ENCODE measurements around the gene METTL15. TPM values are rescaled to one million over a fixed set of nuclear protein-coding genes. Genes with fewer than 3 reads are reported as not detected.

Gene METTL15
- total RNA-seq, result 10 to 100 TPM in 1 of 2 donors, 1 to 10 TPM in 1; 8.8 to 16.8 TPM

GRCh38 chr11:28107750-28108618, at the start of gene METTL15, which contains the start of gene KIF18A:
TSS of gene METTL15 (plus strand) at chr11:28108388. CDS start at chr11:28113335, 4,947 bp downstream.
TSS of gene KIF18A (minus strand) at chr11:28108156. CDS start at chr11:28097947, 10,209 bp downstream.
- peak; percentile 99 for DNase-seq (ENCODE audit: low spot score)
- no peaks in the 10 kb centered on the region for H3K27me3 ChIP-seq (replicated peaks; ENCODE audit: insufficient read depth)
- WGBS, result under 1% methylated on average over 38 of the region's 38 CpGs
- peak within 1 kb of the TSS; percentile 45 to 49 for H3K4me3 ChIP-seq
- TF ChIP-seq POLR2AphosphoS5 (IDR thresholded peaks at IDR 0.05) (peak; percentile 98), POLR2A (IDR thresholded peaks at IDR 0.05) (peak; percentile 56)
- TF ChIP-seq, protein P1, sequence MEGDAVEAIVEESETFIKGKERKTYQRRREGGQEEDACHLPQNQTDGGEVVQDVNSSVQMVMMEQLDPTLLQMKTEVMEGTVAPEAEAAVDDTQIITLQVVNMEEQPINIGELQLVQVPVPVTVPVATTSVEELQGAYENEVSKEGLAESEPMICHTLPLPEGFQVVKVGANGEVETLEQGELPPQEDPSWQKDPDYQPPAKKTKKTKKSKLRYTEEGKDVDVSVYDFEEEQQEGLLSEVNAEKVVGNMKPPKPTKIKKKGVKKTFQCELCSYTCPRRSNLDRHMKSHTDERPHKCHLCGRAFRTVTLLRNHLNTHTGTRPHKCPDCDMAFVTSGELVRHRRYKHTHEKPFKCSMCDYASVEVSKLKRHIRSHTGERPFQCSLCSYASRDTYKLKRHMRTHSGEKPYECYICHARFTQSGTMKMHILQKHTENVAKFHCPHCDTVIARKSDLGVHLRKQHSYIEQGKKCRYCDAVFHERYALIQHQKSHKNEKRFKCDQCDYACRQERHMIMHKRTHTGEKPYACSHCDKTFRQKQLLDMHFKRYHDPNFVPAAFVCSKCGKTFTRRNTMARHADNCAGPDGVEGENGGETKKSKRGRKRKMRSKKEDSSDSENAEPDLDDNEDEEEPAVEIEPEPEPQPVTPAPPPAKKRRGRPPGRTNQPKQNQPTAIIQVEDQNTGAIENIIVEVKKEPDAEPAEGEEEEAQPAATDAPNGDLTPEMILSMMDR (IDR thresholded peaks at IDR 0.05), result peak in 1 of 4 experiments; percentile 8
- H3K4me1 ChIP-seq (replicated peaks), result peaks cover 4% of the 10 kb centered on the region
- H3K27ac ChIP-seq, result peak within 1 kb of the TSS; percentile 81
- intact Hi-C loops (cut with DNase I), result no loop called here
- no peaks in the 10 kb centered on the region for H3K36me3 ChIP-seq
- no peaks in the 10 kb centered on the region for H3K9me3 ChIP-seq

- TF ChIP-seq POLR2A (IDR thresholded peaks at IDR 0.05), result no peak
- TF ChIP-seq, protein P1 (IDR thresholded peaks at IDR 0.05), result no peak
- TF ChIP-seq POLR2AphosphoS5 (IDR thresholded peaks at IDR 0.05), result no peak
- 98% methylated on average over 1 of the region's 1 CpG for WGBS
- no peaks in the 10 kb centered on the region for H3K9me3 ChIP-seq
- H3K36me3 ChIP-seq, result no peaks in the 10 kb centered on the region
- DNase-seq (ENCODE audit: low spot score), result no peak
- H3K4me3 ChIP-seq, result no peak overlapping the region
- H3K4me1 ChIP-seq (replicated peaks), result no peaks in the 10 kb centered on the region
- intact Hi-C loops (cut with DNase I), result no loop called here
- no peaks in the 10 kb centered on the region for H3K27me3 ChIP-seq (replicated peaks; ENCODE audit: insufficient read depth)
- no peak overlapping the region for H3K27ac ChIP-seq
Measured at GRCh38 chr11:28071305-28071704, 36.9 kb upstream of the METTL15 start.

DNA sequence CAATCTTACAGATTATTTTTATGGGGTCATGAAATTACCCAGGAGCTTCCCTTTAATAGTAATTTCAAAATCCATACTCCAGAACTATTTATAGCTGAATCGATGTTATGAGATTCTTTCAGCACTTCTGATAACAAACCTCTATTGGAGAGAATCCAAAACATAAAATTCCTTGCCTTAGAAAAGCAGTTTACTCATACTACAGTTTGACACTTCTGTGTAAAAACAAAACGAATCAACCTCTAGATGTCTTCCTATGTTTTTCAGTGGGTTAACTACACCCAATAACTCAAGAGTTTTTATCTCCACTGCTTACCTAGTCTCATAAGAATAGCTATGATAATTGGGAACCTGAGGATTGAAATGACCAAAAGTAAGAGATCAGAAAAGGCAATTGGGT, 35.9 kb upstream of the METTL15 start:
- Histone ChIP-seq H3K36me3 (no peaks in the 10 kb centered on the region), H3K27me3 (replicated peaks; ENCODE audit: insufficient read depth) (no peaks in the 10 kb centered on the region), H3K27ac (no peak overlapping the region), H3K4me3 (no peak overlapping the region), H3K9me3 (no peaks in the 10 kb centered on the region), H3K4me1 (replicated peaks) (no peaks in the 10 kb centered on the region)
- TF ChIP-seq, protein P1 (IDR thresholded peaks at IDR 0.05), result no peak
- TF ChIP-seq POLR2A (IDR thresholded peaks at IDR 0.05), result no peak
- no peak for TF ChIP-seq POLR2AphosphoS5 (IDR thresholded peaks at IDR 0.05)
- intact Hi-C loops (cut with DNase I), result no loop called here
- no peak for DNase-seq (ENCODE audit: low spot score)
- WGBS, result 46% methylated on average over 2 of the region's 2 CpGs

GRCh38 chr11:28077521-28077920, 30.7 kb upstream of the METTL15 start:
- Histone ChIP-seq H3K27me3 (replicated peaks; ENCODE audit: insufficient read depth) (no peaks in the 10 kb centered on the region), H3K27ac (no peak overlapping the region), H3K9me3 (no peaks in the 10 kb centered on the region), H3K4me1 (replicated peaks) (no peaks in the 10 kb centered on the region), H3K36me3 (no peaks in the 10 kb centered on the region), H3K4me3 (no peak overlapping the region)
- 91% methylated on average over 3 of the region's 3 CpGs for WGBS
- no peak for DNase-seq (ENCODE audit: low spot score)
- no peak for TF ChIP-seq POLR2A (IDR thresholded peaks at IDR 0.05)
- TF ChIP-seq POLR2AphosphoS5 (IDR thresholded peaks at IDR 0.05), result no peak
- TF ChIP-seq, protein P1 (IDR thresholded peaks at IDR 0.05), result no peak
- intact Hi-C loops (cut with DNase I), result no loop called here

Data from prostate gland (tissue), 2 donors.